Glutamatergic neuron (in vitro differentiated cells): Measurements from ENCODE around the gene KCNC3. TPM values are rescaled to one million over a fixed set of nuclear protein-coding genes. Genes with fewer than 3 reads are reported as not detected.

Experiments used
- DNase-seq: peaks from one replicate; pipeline ENCODE4 v3.0.0; 2022
- H3K27ac Mint-ChIP-seq: one replicate; pipeline ENCODE4 v1.8.0; 2020; ENCODE audit warnings: mild to moderate bottlenecking, mixed read lengths, inconsistent platforms; ENCODE audit not compliant: unreplicated experiment
- H3K27me3 Mint-ChIP-seq: one replicate; pipeline ENCODE4 v1.8.0; 2020; ENCODE audit warnings: mild to moderate bottlenecking, moderate library complexity, mixed read lengths, inconsistent platforms; ENCODE audit not compliant: unreplicated experiment
- H3K36me3 Mint-ChIP-seq: one replicate; pipeline ENCODE4 v1.8.0; 2020; ENCODE audit warnings: mild to moderate bottlenecking, mixed read lengths, inconsistent platforms; ENCODE audit not compliant: unreplicated experiment
- H3K4me1 Mint-ChIP-seq: one replicate; pipeline ENCODE4 v1.8.0; 2020; ENCODE audit warnings: mild to moderate bottlenecking, low read depth, mixed read lengths, inconsistent platforms; ENCODE audit not compliant: unreplicated experiment
- H3K4me3 Mint-ChIP-seq: one replicate; pipeline ENCODE4 v1.8.0; 2020; ENCODE audit warnings: mild to moderate bottlenecking, mixed read lengths, inconsistent platforms; ENCODE audit not compliant: unreplicated experiment
- H3K9me3 Mint-ChIP-seq: one replicate; pipeline ENCODE4 v1.8.0; 2020; ENCODE audit warnings: mild to moderate bottlenecking, moderate library complexity, mixed read lengths, inconsistent platforms; ENCODE audit not compliant: unreplicated experiment
- total RNA-seq: library from RNA; stranded (reverse); fragmentation: NEBNext Ultra II Directional; extraction: Animal tissue kit (Norgen Biotek cat#: 25700); gene quantifications from one replicate; pipeline ENCODE4 v1.2.1, GENCODE V29; 2021; ENCODE audit not compliant: unreplicated experiment
- TF ChIP-seq, protein P1 (sequence below): fragments of 200-600 bp; sonication (generic); IDR thresholded peaks from one replicate; pipeline ENCODE4 v1.5.0; 2021; ENCODE audit not compliant: partially characterized antibody, unreplicated experiment

Gene KCNC3
- total RNA-seq, 1 donor from 2014 or later, result 10.6 TPM

DNA sequence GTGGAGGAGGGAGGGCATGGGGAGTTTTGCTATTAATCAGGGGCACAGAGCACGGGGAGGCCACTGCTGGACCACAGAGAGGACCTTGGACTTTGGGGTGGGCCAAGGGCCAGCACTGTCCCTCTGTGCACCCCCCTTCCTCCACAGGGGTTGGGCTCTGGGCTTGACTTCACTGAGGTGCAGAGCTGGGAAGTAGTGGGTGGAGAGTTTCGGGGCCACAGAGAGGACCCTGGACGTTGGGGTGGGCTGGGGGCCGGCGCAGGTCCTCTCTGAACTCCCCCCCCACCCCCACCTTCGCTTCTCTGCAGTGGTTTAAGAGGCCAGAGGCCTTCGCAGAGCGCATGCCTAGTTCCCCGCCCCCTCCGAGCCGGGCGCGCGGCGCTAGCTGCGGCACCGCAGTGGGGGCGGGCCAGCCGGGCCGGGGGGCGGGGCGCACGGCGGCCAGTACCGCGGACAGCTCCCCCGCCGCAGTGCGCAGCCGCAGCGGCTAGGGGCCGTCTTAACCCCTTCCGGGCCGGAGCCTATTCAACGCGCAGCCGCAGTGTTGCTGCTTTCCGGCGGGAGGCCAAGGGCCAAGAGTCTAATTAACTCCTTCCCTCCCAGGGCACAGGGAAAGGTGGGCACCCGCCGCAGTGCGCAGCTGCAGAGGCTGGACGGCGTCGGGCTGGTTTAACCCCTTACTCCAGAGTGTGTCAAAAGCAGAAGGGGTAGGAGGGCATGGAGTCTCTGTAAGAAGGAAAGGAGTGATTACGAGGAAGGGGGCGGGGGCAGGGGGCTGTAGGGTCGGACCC, 3.7 kb downstream of the KCNC3 start:
- Mint-ChIP-seq H3K36me3 (peaks cover 10% of the 10 kb centered on the region), H3K4me3 (peak overlapping the region; percentile 84), H3K4me1 (peaks cover 28% of the 10 kb centered on the region), H3K27me3 (peaks cover 34% of the 10 kb centered on the region), H3K9me3 (peaks cover 25% of the 10 kb centered on the region), H3K27ac (no peak overlapping the region)
- DNase-seq, result peak; percentile 97
- TF ChIP-seq, protein P1, sequence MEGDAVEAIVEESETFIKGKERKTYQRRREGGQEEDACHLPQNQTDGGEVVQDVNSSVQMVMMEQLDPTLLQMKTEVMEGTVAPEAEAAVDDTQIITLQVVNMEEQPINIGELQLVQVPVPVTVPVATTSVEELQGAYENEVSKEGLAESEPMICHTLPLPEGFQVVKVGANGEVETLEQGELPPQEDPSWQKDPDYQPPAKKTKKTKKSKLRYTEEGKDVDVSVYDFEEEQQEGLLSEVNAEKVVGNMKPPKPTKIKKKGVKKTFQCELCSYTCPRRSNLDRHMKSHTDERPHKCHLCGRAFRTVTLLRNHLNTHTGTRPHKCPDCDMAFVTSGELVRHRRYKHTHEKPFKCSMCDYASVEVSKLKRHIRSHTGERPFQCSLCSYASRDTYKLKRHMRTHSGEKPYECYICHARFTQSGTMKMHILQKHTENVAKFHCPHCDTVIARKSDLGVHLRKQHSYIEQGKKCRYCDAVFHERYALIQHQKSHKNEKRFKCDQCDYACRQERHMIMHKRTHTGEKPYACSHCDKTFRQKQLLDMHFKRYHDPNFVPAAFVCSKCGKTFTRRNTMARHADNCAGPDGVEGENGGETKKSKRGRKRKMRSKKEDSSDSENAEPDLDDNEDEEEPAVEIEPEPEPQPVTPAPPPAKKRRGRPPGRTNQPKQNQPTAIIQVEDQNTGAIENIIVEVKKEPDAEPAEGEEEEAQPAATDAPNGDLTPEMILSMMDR, result no peak

DNA sequence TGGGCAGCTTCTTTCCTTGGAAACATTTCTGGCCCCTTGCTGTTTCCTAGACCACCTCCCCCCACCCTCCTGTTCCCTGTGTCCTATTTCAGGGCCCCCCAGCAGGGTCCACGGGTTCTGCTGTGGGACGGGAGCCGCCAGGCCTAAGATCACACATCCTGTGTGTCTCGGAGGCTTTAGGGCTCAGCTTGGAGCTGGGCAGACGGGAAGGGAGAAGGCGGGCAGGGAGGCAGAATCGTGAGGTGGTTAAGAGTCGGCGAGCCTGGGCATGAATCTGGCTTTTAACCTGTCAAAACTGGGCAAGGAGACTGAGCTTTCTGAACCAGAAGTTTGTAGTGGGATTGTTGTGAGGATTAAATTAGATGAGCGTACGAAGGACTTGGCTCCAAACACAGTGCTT, 4.8 kb downstream of the KCNC3 start:
- TF ChIP-seq, protein P1, result no peak
- no peak for DNase-seq
- Mint-ChIP-seq H3K4me3 (peak overlapping the region; percentile 74), H3K27me3 (peaks cover 28% of the 10 kb centered on the region), H3K4me1 (peaks cover 26% of the 10 kb centered on the region), H3K9me3 (peaks cover 17% of the 10 kb centered on the region), H3K36me3 (peaks cover 10% of the 10 kb centered on the region), H3K27ac (peak overlapping the region; percentile 9)

DNA sequence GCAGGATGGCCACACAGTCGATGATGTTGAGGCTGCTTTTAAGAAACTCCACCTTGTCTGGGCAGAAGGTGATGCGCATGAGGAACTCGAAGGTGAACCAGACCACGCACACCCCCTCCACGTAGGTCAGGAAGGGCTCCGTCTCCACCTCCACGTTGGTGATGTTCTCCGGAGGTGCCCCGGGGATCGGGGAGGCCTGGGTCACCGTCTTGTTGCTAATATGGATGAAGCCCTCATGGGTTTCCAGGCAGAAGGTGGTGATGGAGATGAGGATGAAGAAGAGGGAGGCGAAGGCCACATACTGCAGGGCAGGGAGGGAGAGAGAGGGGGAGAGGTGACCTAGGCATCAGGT, 5.4 kb downstream of the KCNC3 start:
- peaks cover 19% of the 10 kb centered on the region for H3K9me3 Mint-ChIP-seq
- peaks cover 28% of the 10 kb centered on the region for H3K27me3 Mint-ChIP-seq
- H3K4me3 Mint-ChIP-seq, result peak overlapping the region; percentile 25
- H3K27ac Mint-ChIP-seq, result peak overlapping the region; percentile 53
- no peak for DNase-seq
- peaks cover 26% of the 10 kb centered on the region for H3K4me1 Mint-ChIP-seq
- TF ChIP-seq, protein P1, result no peak
- H3K36me3 Mint-ChIP-seq, result peaks cover 10% of the 10 kb centered on the region

DNA sequence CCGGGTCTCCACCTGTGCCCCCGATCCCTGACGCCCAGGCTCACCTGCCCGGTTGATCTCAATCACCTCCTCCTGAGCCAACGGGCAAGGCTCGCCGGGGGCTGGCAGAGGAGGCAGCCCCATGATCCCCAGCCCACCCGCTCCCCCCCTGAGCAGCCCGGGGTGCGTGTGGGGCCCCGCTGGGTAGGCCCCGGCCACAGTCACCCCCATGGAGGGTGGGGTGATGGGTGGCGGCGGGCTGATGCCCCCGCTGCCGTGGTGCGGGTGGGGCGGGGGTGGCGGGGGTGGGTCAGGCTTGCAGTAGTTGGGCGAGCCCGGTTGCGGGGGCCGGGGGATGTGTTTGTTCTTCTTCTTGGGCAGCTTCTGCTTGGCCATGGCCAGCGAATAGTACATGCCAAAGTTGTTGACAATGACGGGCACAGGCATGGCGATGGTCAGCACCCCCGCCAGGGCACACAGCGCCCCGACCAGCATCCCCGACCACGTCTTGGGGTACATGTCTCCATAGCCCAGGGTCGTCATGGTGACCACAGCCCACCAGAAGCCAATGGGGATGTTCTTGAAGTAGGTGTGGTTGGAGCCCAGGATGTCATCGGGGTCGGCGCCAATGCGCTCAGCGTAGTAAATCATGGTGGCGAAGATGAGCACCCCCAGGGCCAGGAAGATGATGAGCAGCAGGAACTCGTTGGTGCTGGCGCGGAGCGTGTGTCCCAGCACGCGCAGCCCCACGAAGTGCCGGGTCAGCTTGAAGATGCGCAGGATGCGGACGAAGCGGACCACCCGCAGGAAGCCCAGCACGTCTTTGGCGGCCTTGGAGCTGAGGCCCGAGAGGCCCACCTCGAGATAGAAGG, 6.0 kb downstream of the KCNC3 start:
- peaks cover 26% of the 10 kb centered on the region for H3K4me1 Mint-ChIP-seq
- H3K9me3 Mint-ChIP-seq, result peaks cover 19% of the 10 kb centered on the region
- peaks cover 10% of the 10 kb centered on the region for H3K36me3 Mint-ChIP-seq
- H3K4me3 Mint-ChIP-seq, result peak overlapping the region; percentile 25
- peak overlapping the region; percentile 53 for H3K27ac Mint-ChIP-seq
- peaks cover 28% of the 10 kb centered on the region for H3K27me3 Mint-ChIP-seq
- no peak for DNase-seq
- TF ChIP-seq, protein P1, result no peak
